ES-I3 (cell line): ENCODE measurements around the gene FBF1.

Experiments used
- H3K36me3 ChIP-seq: 2 replicates; pipeline ENCODE4 v1.6.1; 2013; ENCODE audit warnings: mild to moderate bottlenecking, low read length, control low read depth, moderate library complexity; ENCODE audit not compliant: insufficient read depth
- H3K4me1 ChIP-seq: 2 replicates; pipeline ENCODE4 v1.6.1; 2013; ENCODE audit warnings: mild to moderate bottlenecking, control low read depth, low read length; ENCODE audit not compliant: insufficient read depth
- H3K9ac ChIP-seq: 2 replicates; pipeline ENCODE4 v1.6.1; 2013; ENCODE audit warnings: low read depth, mild to moderate bottlenecking, low read length, moderate library complexity
- H3K9me3 ChIP-seq: 2 replicates; pipeline ENCODE4 v1.6.1; 2013; ENCODE audit warnings: mild to moderate bottlenecking, low read length, moderate library complexity; ENCODE audit not compliant: control insufficient read depth, insufficient read depth

Gene FBF1

GRCh38 chr17:75899353-75899752, 41.5 kb downstream of the FBF1 start:
- Histone ChIP-seq H3K36me3 (peaks cover 14% of the 10 kb centered on the region; the same call in 1 of the 2 replicates), H3K4me1 (peaks cover 13% of the 10 kb centered on the region; the same call in 1 of the 2 replicates), H3K9ac (no peak overlapping the region), H3K9me3 (no peaks in the 10 kb centered on the region)

- H3K9ac ChIP-seq: no peak overlapping the region
- no peaks in the 10 kb centered on the region for H3K9me3 ChIP-seq
These were observed 42.1 kb downstream of the FBF1 start for GRCh38 chr17:75898791-75899190.

GRCh38 chr17:75898065-75898464, 42.8 kb downstream of the FBF1 start:
- Histone ChIP-seq H3K9ac (no peak overlapping the region), H3K36me3 (peaks cover 14% of the 10 kb centered on the region; the same call in 1 of the 2 replicates), H3K4me1 (peaks cover 20% of the 10 kb centered on the region; the same call in 1 of the 2 replicates), H3K9me3 (no peaks in the 10 kb centered on the region)

More at GRCh38 chr17:75898791-75899190, 42.1 kb downstream of the FBF1 start:
- Histone ChIP-seq H3K36me3 (peaks cover 14% of the 10 kb centered on the region; the same call in 1 of the 2 replicates), H3K4me1 (peaks cover 18% of the 10 kb centered on the region; the same call in 1 of the 2 replicates)

DNA sequence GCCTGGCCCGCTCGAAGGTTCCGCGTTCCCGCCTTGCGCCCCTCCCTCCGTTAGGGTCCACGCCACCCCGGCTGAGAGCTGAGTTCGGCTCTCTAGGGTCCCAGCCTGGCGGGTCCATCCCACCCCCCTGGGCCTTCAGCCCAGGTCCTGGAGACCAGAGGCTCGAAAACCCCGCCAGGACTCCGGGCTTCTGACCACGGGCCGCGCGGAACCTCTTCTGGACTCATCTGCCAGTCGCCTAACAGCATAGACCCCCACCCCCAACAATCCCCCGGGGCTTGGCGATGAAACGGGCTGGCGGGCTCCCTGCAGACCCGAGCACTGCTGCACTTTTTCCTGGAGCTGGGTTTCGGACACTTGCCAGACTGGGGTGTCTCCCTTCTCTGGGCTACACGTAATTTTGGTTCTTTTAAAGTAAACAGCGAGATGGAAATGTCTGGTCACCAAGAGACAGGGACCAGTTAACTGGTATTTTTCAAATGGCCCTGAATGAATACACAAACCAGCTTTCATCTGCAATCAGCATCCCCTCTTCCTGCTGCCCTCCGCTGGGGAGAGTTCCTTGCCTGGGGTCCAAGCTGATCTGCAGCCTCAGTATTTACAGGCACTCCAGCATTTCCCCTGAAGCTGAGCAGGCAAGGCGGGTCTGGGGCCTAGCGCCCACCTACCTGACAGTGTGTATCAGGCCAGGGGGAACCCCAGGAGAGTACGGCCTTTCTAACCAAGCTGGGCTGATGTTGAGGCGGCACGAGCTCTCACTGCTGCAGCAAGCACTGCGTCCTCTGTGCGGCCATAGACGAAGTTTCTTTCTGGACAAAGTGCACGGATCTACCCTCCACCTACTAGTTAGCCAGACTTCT, 43.5 kb downstream of the FBF1 start:
- Histone ChIP-seq H3K9ac (peak overlapping the region; percentile 77), H3K36me3 (peaks cover 13% of the 10 kb centered on the region; the same call in 1 of the 2 replicates), H3K9me3 (no peaks in the 10 kb centered on the region), H3K4me1 (peaks cover 20% of the 10 kb centered on the region; the same call in 1 of the 2 replicates)

- peaks cover 10% of the 10 kb centered on the region; the same call in 1 of the 2 replicates for H3K36me3 ChIP-seq
These were observed 44.3 kb downstream of the FBF1 start, which contains the start of gene TRIM65 for GRCh38 chr17:75896415-75897159. Gene TRIM65 (minus strand): TSS chr17:75896951. CDS start chr17:75896937, 14 bp downstream.

GRCh38 chr17:75895370-75896155, 45.3 kb downstream of the FBF1 start:
- Histone ChIP-seq H3K9me3 (no peaks in the 10 kb centered on the region), H3K36me3 (peaks cover 4% of the 10 kb centered on the region; the same call in 1 of the 2 replicates), H3K4me1 (peaks cover 20% of the 10 kb centered on the region; the same call in 1 of the 2 replicates), H3K9ac (peak overlapping the region; percentile 77)

More at GRCh38 chr17:75896415-75897159, 44.3 kb downstream of the FBF1 start, which contains the start of gene TRIM65:
- peaks cover 20% of the 10 kb centered on the region; the same call in 1 of the 2 replicates for H3K4me1 ChIP-seq
- H3K9ac ChIP-seq: peak within 1 kb of the TSS; percentile 77
- no peaks in the 10 kb centered on the region for H3K9me3 ChIP-seq

GRCh38 chr17:75894049-75894733, 46.7 kb downstream of the FBF1 start:
- Histone ChIP-seq H3K36me3 (no peaks in the 10 kb centered on the region; the same call in 1 of the 2 replicates), H3K9ac (peak overlapping the region; percentile 77; the same call in 1 of the 2 replicates), H3K9me3 (no peaks in the 10 kb centered on the region), H3K4me1 (peaks cover 20% of the 10 kb centered on the region; the same call in 1 of the 2 replicates)

GRCh38 chr17:75893305-75894048, 47.4 kb downstream of the FBF1 start:
- Histone ChIP-seq H3K4me1 (peaks cover 20% of the 10 kb centered on the region; the same call in 1 of the 2 replicates), H3K36me3 (no peaks in the 10 kb centered on the region; the same call in 1 of the 2 replicates), H3K9ac (no peak overlapping the region), H3K9me3 (no peaks in the 10 kb centered on the region)

GRCh38 chr17:75892556-75893224, 48.2 kb downstream of the FBF1 start:
- peaks cover 20% of the 10 kb centered on the region; the same call in 1 of the 2 replicates for H3K4me1 ChIP-seq
- no peak overlapping the region for H3K9ac ChIP-seq
- H3K36me3 ChIP-seq: no peaks in the 10 kb centered on the region; the same call in 1 of the 2 replicates
- no peaks in the 10 kb centered on the region for H3K9me3 ChIP-seq

DNA sequence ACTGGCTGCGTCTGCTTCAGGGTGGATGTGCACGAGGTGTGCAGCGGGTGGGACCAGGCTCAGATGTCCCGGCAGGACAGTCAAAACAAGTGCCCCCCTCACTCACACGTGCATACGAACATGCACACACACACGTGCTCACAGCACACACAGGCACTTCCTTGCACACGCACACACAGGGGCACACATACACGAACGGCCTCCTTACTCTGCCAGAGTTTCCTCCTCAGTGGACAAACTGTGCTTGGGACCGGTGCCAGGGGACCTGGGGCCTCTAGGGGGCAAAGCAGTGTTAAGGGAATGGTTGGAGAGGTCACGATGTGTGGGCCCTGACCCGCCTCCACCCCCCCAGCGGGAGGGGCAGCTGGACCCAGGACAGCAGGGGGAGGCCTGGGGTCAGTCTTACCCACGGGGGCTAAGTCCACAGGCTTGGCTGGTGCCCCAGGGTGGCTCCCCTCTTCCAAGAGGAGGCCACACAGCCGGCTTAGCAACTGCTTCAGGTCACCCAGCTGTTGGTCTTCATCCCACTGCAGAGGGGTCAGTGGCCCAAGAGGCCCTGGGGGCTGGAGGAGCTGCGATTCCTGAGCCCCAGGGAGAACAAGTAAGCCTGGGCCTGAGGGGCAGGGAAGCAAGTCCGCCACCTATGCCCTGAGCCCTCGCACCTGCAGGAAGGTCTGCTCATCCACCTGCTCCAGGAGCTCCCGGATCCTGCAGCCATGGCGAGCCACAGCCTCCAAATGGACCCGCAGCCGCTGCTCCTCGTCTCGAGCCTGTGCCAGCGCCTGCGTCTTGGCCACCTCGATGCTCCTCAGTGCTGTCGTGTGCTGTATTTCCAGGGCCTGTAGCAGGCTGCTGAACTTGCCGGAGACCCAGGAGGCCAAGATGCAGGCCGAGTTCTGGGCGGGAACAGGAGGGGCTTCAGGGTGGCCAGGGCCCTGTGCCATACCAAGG, 49.0 kb downstream of the FBF1 start:
- H3K9me3 ChIP-seq: no peaks in the 10 kb centered on the region
- no peaks in the 10 kb centered on the region; the same call in 1 of the 2 replicates for H3K36me3 ChIP-seq
- H3K9ac ChIP-seq: no peak overlapping the region
- peaks cover 20% of the 10 kb centered on the region; the same call in 1 of the 2 replicates for H3K4me1 ChIP-seq

DNA sequence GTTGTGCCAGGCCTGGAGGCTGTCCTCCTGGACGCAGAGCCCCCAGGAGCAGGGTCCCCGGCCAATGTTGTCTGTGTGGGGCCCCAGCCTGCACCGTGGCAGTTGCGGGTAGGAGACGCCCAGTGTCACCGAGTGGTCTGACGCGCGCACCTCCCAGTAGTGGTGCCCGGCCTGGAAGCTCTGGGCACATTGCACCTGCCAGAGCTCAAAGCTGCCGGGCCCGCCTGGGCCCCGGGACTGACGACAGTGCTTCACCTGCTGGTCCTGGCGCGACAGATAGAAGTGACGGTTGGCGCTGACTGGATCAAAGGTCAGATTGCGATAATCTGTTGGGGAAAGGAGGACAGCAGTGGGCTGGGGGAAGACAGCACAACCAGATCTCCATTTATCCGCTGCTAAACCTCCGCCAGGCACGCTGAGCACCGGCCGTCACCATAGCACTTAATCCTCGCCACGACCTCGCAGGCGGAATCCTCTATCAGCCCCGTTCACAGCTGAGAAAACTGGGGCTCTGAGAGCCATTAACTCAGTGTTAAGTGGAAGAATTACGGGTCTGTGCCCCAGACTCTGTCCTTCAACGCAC, 49.7 kb downstream of the FBF1 start:
- Histone ChIP-seq H3K36me3 (no peaks in the 10 kb centered on the region; the same call in 1 of the 2 replicates), H3K4me1 (peaks cover 20% of the 10 kb centered on the region; the same call in 1 of the 2 replicates), H3K9me3 (no peaks in the 10 kb centered on the region), H3K9ac (no peak overlapping the region)
